H9 (cell line): ENCODE results near the gene NHERF2. TPM values are rescaled to one million over a fixed set of nuclear protein-coding genes. Genes with fewer than 3 reads are reported as not detected.

ENCODE experiments used
- DNase-seq: peaks from one replicate; pipeline ENCODE4 v3.0.0-alpha.2; 2017
- H2AFZ ChIP-seq: one replicate; pipeline ENCODE4 v1.6.1; 2013; ENCODE audit warnings: mild to moderate bottlenecking, low read length, control low read depth, moderate library complexity
- H2AK5ac ChIP-seq: 2 replicates; pipeline ENCODE4 v1.6.1; 2013; ENCODE audit warnings: low read length, control low read depth, mixed read lengths; ENCODE audit not compliant: insufficient read length
- H2BK120ac ChIP-seq: one replicate; pipeline ENCODE4 v1.6.1; 2013; ENCODE audit warnings: low read depth, mild to moderate bottlenecking, low read length, control low read depth, inconsistent platforms; ENCODE audit not compliant: poor library complexity, severe bottlenecking
- H2BK12ac ChIP-seq: 2 replicates; pipeline ENCODE4 v1.6.1; 2013; ENCODE audit warnings: low read length, control low read depth, mixed read lengths, low read depth; ENCODE audit not compliant: insufficient read length
- H2BK15ac ChIP-seq: 2 replicates; pipeline ENCODE4 v1.6.1; 2013; ENCODE audit warnings: low read depth, low read length, control low read depth
- H2BK20ac ChIP-seq: one replicate; pipeline ENCODE4 v1.6.1; 2013; ENCODE audit warnings: low read depth, mild to moderate bottlenecking, low read length, control low read depth, inconsistent platforms; ENCODE audit not compliant: poor library complexity, severe bottlenecking
- H2BK5ac ChIP-seq: 2 replicates; pipeline ENCODE4 v1.6.1; 2013; ENCODE audit warnings: low read length, control low read depth, mixed read lengths; ENCODE audit not compliant: insufficient read length
- H3K14ac ChIP-seq: 2 replicates; pipeline ENCODE4 v1.6.1; 2013; ENCODE audit warnings: low read length, control low read depth; ENCODE audit not compliant: insufficient read depth
- H3K18ac ChIP-seq: 2 replicates; pipeline ENCODE4 v1.6.1; 2013; ENCODE audit warnings: low read depth, mild to moderate bottlenecking, mixed read lengths, low read length, control low read depth; ENCODE audit not compliant: insufficient read length
- H3K23ac ChIP-seq: 2 replicates; pipeline ENCODE4 v1.6.1; 2013; ENCODE audit warnings: low read length, control low read depth, mixed read lengths, low read depth; ENCODE audit not compliant: insufficient read length
- H3K23me2 ChIP-seq: 2 replicates; pipeline ENCODE4 v1.6.1; 2013; ENCODE audit warnings: low read depth, mild to moderate bottlenecking, mixed read lengths, low read length, control low read depth; ENCODE audit not compliant: insufficient read length, poor library complexity, severe bottlenecking
- H3K27ac ChIP-seq: 2 replicates; pipeline ENCODE4 v1.5.1; 2013; ENCODE audit warnings: low read length, control low read depth, mixed read lengths, low read depth; ENCODE audit not compliant: insufficient read length
- H3K27me3 ChIP-seq: 2 replicates; pipeline ENCODE4 v1.6.1; 2013; ENCODE audit warnings: low read length, control low read depth, inconsistent platforms; ENCODE audit not compliant: insufficient read depth
- H3K4ac ChIP-seq: 2 replicates; pipeline ENCODE4 v1.6.1; 2013; ENCODE audit warnings: low read depth, mild to moderate bottlenecking, control low read depth, inconsistent platforms, low read length, moderate library complexity
- H3K4me1 ChIP-seq: 2 replicates; pipeline ENCODE4 v1.6.1; 2013; ENCODE audit warnings: low read length, control low read depth, inconsistent platforms; ENCODE audit not compliant: insufficient read depth
- H3K4me2 ChIP-seq: 2 replicates; pipeline ENCODE4 v1.6.1; 2013; ENCODE audit warnings: low read length, control low read depth, mixed read lengths; ENCODE audit not compliant: insufficient read length, insufficient read depth
- H3K56ac ChIP-seq: 2 replicates; pipeline ENCODE4 v1.6.1; 2013; ENCODE audit warnings: low read depth, mild to moderate bottlenecking, mixed read lengths, low read length, control low read depth; ENCODE audit not compliant: insufficient read length
- H3K79me1 ChIP-seq: 2 replicates; pipeline ENCODE4 v1.6.1; 2013; ENCODE audit warnings: low read depth, mild to moderate bottlenecking, moderate library complexity, low read length, control low read depth, inconsistent platforms; ENCODE audit not compliant: insufficient read depth, poor library complexity, severe bottlenecking
- H3K79me2 ChIP-seq: 2 replicates; pipeline ENCODE4 v1.6.1; 2013; ENCODE audit warnings: low read length, control low read depth, inconsistent platforms; ENCODE audit not compliant: insufficient read depth
- H3K9ac ChIP-seq: 2 replicates; pipeline ENCODE4 v1.6.1; 2013; ENCODE audit warnings: low read length, control low read depth, mixed read lengths; ENCODE audit not compliant: insufficient read length; ENCODE audit errors: extremely low read depth
- H3K9me3 ChIP-seq: one replicate; pipeline ENCODE4 v1.6.1; 2013; ENCODE audit warnings: low read depth, low read length, inconsistent platforms; ENCODE audit not compliant: control insufficient read depth
- H3T11ph ChIP-seq: one replicate; pipeline ENCODE4 v1.6.1; 2013; ENCODE audit warnings: mild to moderate bottlenecking, low read length, control low read depth, inconsistent platforms
- H4K20me1 ChIP-seq: one replicate; pipeline ENCODE4 v1.6.1; 2013; ENCODE audit not compliant: control insufficient read depth, insufficient read length, insufficient read depth
- H4K5ac ChIP-seq: 2 replicates; pipeline ENCODE4 v1.6.1; 2013; ENCODE audit warnings: low read depth, mild to moderate bottlenecking, mixed read lengths, low read length, control low read depth; ENCODE audit not compliant: insufficient read length
- H4K8ac ChIP-seq: replicated peaks from 2 replicates; pipeline ENCODE4 v1.6.1; 2013; ENCODE audit warnings: low read length, control low read depth, mixed read lengths, low read depth; ENCODE audit not compliant: insufficient read length
- H4K91ac ChIP-seq: 2 replicates; pipeline ENCODE4 v1.6.1; 2013; ENCODE audit warnings: low read depth, mild to moderate bottlenecking, moderate library complexity, mixed read lengths, low read length, control low read depth; ENCODE audit not compliant: insufficient read length
- H3K27ac Mint-ChIP-seq, 3 experiments: 2 replicates in 2 of 3; 3 replicates in 1 of 3; pipeline ENCODE4 v1.8.0; 2020 to 2021; ENCODE audit warnings: mixed read lengths in 3 of 3, mild to moderate bottlenecking in 1 of 3, moderate library complexity in 1 of 3
- H3K27me3 Mint-ChIP-seq: 2 replicates; pipeline ENCODE4 v1.8.0; 2021; ENCODE audit warnings: low read depth, mild to moderate bottlenecking, moderate library complexity, mixed read lengths
- H3K36me3 Mint-ChIP-seq, 3 experiments: 2 replicates in 2 of 3; 3 replicates in 1 of 3; pipeline ENCODE4 v1.8.0; 2020 to 2021; ENCODE audit warnings: low read depth in 3 of 3, mixed read lengths in 3 of 3; ENCODE audit not compliant: insufficient read depth in 1 of 3
- H3K4me1 Mint-ChIP-seq, 2 experiments: 2 replicates each; pipeline ENCODE4 v1.8.0; 2020; ENCODE audit warnings: mixed read lengths in 2 of 2
- H3K4me3 Mint-ChIP-seq, 2 experiments: 2 replicates in 1 of 2; 3 replicates in 1 of 2; pipeline ENCODE4 v1.8.0; 2020 to 2021; ENCODE audit warnings: mild to moderate bottlenecking in 2 of 2, mixed read lengths in 2 of 2, moderate library complexity in 1 of 2
- H3K9me3 Mint-ChIP-seq, 2 experiments: 2 replicates in 1 of 2; 3 replicates in 1 of 2; pipeline ENCODE4 v1.8.0; 2020; ENCODE audit warnings: mild to moderate bottlenecking in 2 of 2, mixed read lengths in 2 of 2, moderate library complexity in 1 of 2
- WGBS: extraction: QIAGEN DNeasy Blood & Tissue Kit; methylation state at CpG from one replicate; pipeline ENCODE4 v1.1.7; 2013; ENCODE audit warnings: missing lambda C conversion rate, low lambda C conversion rate, mixed read lengths; ENCODE audit not compliant: insufficient read length; ENCODE audit errors: extremely low coverage; 5-methylcytosine and 5-hydroxymethylcytosine counted together
- total RNA-seq: library from RNA; stranded (reverse); gene quantifications from 2 replicates; pipeline ENCODE4 v1.2.1, GENCODE V29; 2021
- TF ChIP-seq, protein P1 (sequence below): fragments of 200-600 bp; sonication (generic); conservative IDR thresholded peaks from 3 replicates; pipeline ENCODE4 v1.8.0; 2021; ENCODE audit warnings: antibody characterized with exemption, mild to moderate bottlenecking

NHERF2 gene
- total RNA-seq, 1 experiment from 2014 or later: 15.3 TPM

DNA sequence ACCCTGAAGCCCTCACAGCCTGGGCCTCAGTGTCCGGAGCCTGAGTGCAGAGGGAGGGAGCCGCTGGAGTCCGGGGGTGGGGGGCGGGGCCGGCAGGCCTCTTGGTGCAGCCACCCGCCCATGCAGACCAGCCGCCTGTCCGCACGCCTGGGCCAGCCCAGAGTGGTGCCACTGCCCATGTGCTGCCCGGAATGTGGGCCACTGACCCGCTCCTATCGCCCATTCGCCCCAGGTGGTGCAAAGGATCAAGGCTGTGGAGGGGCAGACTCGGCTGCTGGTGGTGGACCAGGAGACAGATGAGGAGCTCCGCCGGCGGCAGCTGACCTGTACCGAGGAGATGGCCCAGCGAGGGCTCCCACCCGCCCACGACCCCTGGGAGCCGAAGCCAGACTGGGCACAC, 2.6 kb downstream of the NHERF2 start:
- no peak overlapping the region for H2BK12ac ChIP-seq
- H2BK15ac ChIP-seq: no peak overlapping the region
- no peaks in the 10 kb centered on the region for H3K4me1 ChIP-seq
- no peaks in the 10 kb centered on the region for H4K20me1 ChIP-seq
- no peak for DNase-seq
- no peak overlapping the region for H3K14ac ChIP-seq
- Mint-ChIP-seq H3K9me3 (no peaks in the 10 kb centered on the region), H3K4me1 (peaks cover 7 to 8% of the 10 kb centered on the region in 2 experiments), H3K4me3 (no peak overlapping the region), H3K27me3 (peaks cover 25% of the 10 kb centered on the region), H3K27ac (no peak overlapping the region), H3K36me3 (no peaks in the 10 kb centered on the region)
- no peaks in the 10 kb centered on the region for H3K79me2 ChIP-seq
- H3K4me2 ChIP-seq: no peak overlapping the region
- H3K23ac ChIP-seq: no peak overlapping the region
- no peak overlapping the region for H3K9ac ChIP-seq
- H2BK120ac ChIP-seq: no peak overlapping the region
- no peak overlapping the region for H2AFZ ChIP-seq
- TF ChIP-seq, protein P1, sequence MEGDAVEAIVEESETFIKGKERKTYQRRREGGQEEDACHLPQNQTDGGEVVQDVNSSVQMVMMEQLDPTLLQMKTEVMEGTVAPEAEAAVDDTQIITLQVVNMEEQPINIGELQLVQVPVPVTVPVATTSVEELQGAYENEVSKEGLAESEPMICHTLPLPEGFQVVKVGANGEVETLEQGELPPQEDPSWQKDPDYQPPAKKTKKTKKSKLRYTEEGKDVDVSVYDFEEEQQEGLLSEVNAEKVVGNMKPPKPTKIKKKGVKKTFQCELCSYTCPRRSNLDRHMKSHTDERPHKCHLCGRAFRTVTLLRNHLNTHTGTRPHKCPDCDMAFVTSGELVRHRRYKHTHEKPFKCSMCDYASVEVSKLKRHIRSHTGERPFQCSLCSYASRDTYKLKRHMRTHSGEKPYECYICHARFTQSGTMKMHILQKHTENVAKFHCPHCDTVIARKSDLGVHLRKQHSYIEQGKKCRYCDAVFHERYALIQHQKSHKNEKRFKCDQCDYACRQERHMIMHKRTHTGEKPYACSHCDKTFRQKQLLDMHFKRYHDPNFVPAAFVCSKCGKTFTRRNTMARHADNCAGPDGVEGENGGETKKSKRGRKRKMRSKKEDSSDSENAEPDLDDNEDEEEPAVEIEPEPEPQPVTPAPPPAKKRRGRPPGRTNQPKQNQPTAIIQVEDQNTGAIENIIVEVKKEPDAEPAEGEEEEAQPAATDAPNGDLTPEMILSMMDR: no peak
- H3K18ac ChIP-seq: no peak overlapping the region
- no peak overlapping the region for H4K5ac ChIP-seq
- H2BK20ac ChIP-seq: no peak overlapping the region
- H3K23me2 ChIP-seq: peaks cover 3% of the 10 kb centered on the region
- H3K27ac ChIP-seq: no peak overlapping the region
- H2BK5ac ChIP-seq: no peak overlapping the region
- no peak overlapping the region for H3T11ph ChIP-seq
- no peak overlapping the region for H3K4ac ChIP-seq
- no peak overlapping the region for H2AK5ac ChIP-seq
- H3K56ac ChIP-seq: no peak overlapping the region
- H4K8ac ChIP-seq: no peak overlapping the region
- no peaks in the 10 kb centered on the region for H3K79me1 ChIP-seq
- no peak overlapping the region for H4K91ac ChIP-seq
- H3K9me3 ChIP-seq: no peaks in the 10 kb centered on the region
- no CpG with 5 or more reads among the region's 22 CpGs for WGBS
- peaks cover 7% of the 10 kb centered on the region; the same call in 1 of the 2 replicates for H3K27me3 ChIP-seq
